Measurements from ENCODE around the gene CSDE1.

CSDE1 gene

GRCh38 chr1:114703242-114703641 lies 54.5 kb downstream of the CSDE1 start:
- no peak for DNase-seq

- DNase-seq: no peak
Observed at GRCh38 chr1:114702737-114703136, 55.0 kb downstream of the CSDE1 start.

- no peak for DNase-seq
Observed at GRCh38 chr1:114701931-114702330, 55.9 kb downstream of the CSDE1 start.

- no peak for DNase-seq
Observed at GRCh38 chr1:114700036-114700600, 57.7 kb downstream of the CSDE1 start.

- no peak for DNase-seq
Observed at GRCh38 chr1:114696810-114697209, 61.0 kb downstream of the CSDE1 start.

GRCh38 chr1:114695430-114696058 lies 62.2 kb downstream of the CSDE1 start, which contains the start of gene AMPD1:
TSS of gene AMPD1 (minus strand) at chr1:114695546. CDS start at chr1:114695471, 75 bp downstream.
- DNase-seq: no peak

GRCh38 chr1:114694540-114695310 lies 63.1 kb downstream of the CSDE1 start:
- DNase-seq: no peak

GRCh38 chr1:114692947-114693346 lies 64.8 kb downstream of the CSDE1 start:
- DNase-seq: no peak

- DNase-seq: no peak
Observed at GRCh38 chr1:114691061-114691460, 66.7 kb downstream of the CSDE1 start.

GRCh38 chr1:114690148-114690547 lies 67.6 kb downstream of the CSDE1 start:
- DNase-seq: no peak

- DNase-seq: no peak
Observed at GRCh38 chr1:114688526-114688925, 69.3 kb downstream of the CSDE1 start.

- no peak for DNase-seq
Observed at GRCh38 chr1:114685851-114686250, 71.9 kb downstream of the CSDE1 start.

- DNase-seq: no peak
Observed at GRCh38 chr1:114677691-114678090, 80.1 kb downstream of the CSDE1 start.

- no peak for DNase-seq
Observed at GRCh38 chr1:114676115-114676514, 81.7 kb downstream of the CSDE1 start.

- DNase-seq: no peak
Observed at GRCh38 chr1:114671939-114672275, 85.9 kb downstream of the CSDE1 start.

- DNase-seq: no peak
Observed at GRCh38 chr1:114671011-114671938, 86.5 kb downstream of the CSDE1 start.

GRCh38 chr1:114670083-114671010 lies 87.4 kb downstream of the CSDE1 start:
- peak; percentile 90 for DNase-seq

- peak; percentile 93 for DNase-seq
Observed at GRCh38 chr1:114669562-114670082, 88.2 kb downstream of the CSDE1 start, which contains the start of gene DENND2C. TSS of gene DENND2C (minus strand) at chr1:114670049. CDS start at chr1:114625984, 44,065 bp downstream.

GRCh38 chr1:114668784-114669561 lies 88.8 kb downstream of the CSDE1 start:
- DNase-seq: no peak

GRCh38 chr1:114668373-114668772 lies 89.4 kb downstream of the CSDE1 start:
- no peak for DNase-seq

Measured in right kidney (tissue), 1 donor.